GM21576 (cell line): ENCODE data around the gene HPCAL1.

ENCODE experiments used
- ATAC-seq: cut with Tn5 transposase; IDR thresholded peaks from one replicate; pipeline ENCODE4 v1.9.1; 2021; ENCODE audit warnings: mild to moderate bottlenecking, moderate library complexity; ENCODE audit not compliant: unreplicated experiment

The HPCAL1 gene

GRCh38 chr2:10475221-10475722, 172.6 kb downstream of the HPCAL1 start:
- ATAC-seq: no peak

- no peak for ATAC-seq
Observed at GRCh38 chr2:10475811-10476660, 173.3 kb downstream of the HPCAL1 start.

GRCh38 chr2:10476723-10477442, 174.2 kb downstream of the HPCAL1 start:
- no peak for ATAC-seq
